Measurements from ENCODE around the gene TPRN. TPM values are rescaled to one million over a fixed set of nuclear protein-coding genes. Genes with fewer than 3 reads are reported as not detected.

The TPRN gene
- total and polyA plus RNA-seq, 9 of the 15 experiments (the other 6 are each of a cell fraction or from before 2014, with no cell fraction given) = 0.31 to 31.9 (median 4.4) TPM

DNA sequence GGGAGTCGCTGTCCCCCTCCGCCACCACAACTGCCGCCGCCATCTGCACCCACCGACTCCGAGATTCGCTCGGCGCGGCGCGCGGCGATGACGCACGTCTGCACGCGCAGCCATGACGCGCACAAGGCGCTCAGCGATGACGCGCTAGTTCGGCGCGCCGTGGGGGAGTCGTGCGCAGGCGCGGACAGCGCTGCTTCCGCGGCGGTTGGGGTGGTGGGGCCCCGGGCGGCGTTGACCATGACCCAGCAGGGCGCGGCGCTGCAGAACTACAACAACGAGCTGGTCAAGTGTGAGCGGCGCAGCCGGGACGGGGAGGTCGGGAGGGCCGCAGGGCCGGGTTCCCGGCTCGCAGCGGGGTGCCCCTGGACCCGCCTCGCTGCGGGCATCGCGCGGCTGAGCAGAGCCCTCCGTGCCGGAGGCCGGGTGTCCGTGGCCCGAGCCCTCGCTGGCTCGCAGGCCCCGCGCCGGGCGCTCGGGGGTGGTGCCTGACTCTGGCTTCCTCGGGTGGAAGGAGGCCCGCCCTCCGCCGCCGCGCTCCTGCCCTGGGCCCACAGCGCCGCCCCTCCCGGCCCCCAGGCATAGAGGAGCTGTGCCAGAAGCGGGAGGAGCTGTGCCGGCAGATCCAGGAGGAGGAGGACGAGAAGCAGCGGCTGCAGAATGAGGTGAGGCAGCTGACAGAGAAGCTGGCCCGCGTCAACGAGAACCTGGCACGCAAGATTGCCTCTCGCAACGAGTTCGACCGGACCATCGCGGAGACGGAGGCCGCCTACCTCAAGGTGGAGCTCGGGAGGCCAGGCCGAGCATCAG is 11.8 kb downstream of the TPRN start, which contains the start of the genes ANAPC2 and SSNA1 (continued):
- TF ChIP-seq ZBTB26 (CRISPR knock-in tag; IDR thresholded peaks at IDR 0.05) = no peak
- peak; percentile 61 for TF ChIP-seq NFIC (IDR thresholded peaks at IDR 0.05)
- TF ChIP-seq ZNF583 (CRISPR knock-in tag; IDR thresholded peaks at IDR 0.05) = no peak
- TF ChIP-seq, protein P1, sequence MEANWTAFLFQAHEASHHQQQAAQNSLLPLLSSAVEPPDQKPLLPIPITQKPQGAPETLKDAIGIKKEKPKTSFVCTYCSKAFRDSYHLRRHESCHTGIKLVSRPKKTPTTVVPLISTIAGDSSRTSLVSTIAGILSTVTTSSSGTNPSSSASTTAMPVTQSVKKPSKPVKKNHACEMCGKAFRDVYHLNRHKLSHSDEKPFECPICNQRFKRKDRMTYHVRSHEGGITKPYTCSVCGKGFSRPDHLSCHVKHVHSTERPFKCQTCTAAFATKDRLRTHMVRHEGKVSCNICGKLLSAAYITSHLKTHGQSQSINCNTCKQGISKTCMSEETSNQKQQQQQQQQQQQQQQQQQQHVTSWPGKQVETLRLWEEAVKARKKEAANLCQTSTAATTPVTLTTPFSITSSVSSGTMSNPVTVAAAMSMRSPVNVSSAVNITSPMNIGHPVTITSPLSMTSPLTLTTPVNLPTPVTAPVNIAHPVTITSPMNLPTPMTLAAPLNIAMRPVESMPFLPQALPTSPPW (CRISPR knock-in tag; IDR thresholded peaks at IDR 0.05) = peak; percentile 86
- TF ChIP-seq ZFX (CRISPR knock-in tag; IDR thresholded peaks at IDR 0.05) = peak; percentile 94
- no peak for TF ChIP-seq ZNF696 (CRISPR knock-in tag; conservative IDR thresholded peaks at IDR 0.05)
- no peak for TF ChIP-seq ZNF586 (CRISPR knock-in tag; conservative IDR thresholded peaks at IDR 0.05)
- TF ChIP-seq NFRKB (IDR thresholded peaks at IDR 0.05; ENCODE audit: low read depth) = no peak
- no peak for TF ChIP-seq SMARCC2 (IDR thresholded peaks at IDR 0.05; ENCODE audit: low read depth)
- peak; percentile 85 for TF ChIP-seq MAX (CRISPR knock-in tag; IDR thresholded peaks at IDR 0.05)
- no peak for TF ChIP-seq FOXJ2 (tag; IDR thresholded peaks at IDR 0.05)
- TF ChIP-seq SMAD1 (IDR thresholded peaks at IDR 0.05; ENCODE audit: low read depth, low read length, partially characterized antibody) = peak; percentile 5
- TF ChIP-seq ZNF398 (CRISPR knock-in tag; IDR thresholded peaks at IDR 0.05) = no peak
- TF ChIP-seq TFAM (CRISPR knock-in tag; conservative IDR thresholded peaks at IDR 0.05) = no peak
- TF ChIP-seq ARID1B (IDR thresholded peaks at IDR 0.05) = peak; percentile 32; the same call in 1 of the 2 replicates
- no peak for TF ChIP-seq MAFF (IDR thresholded peaks at IDR 0.05; ENCODE audit: low read length)
- TF ChIP-seq ZNF764 (CRISPR knock-in tag; IDR thresholded peaks at IDR 0.05; ENCODE audit: low read depth) = no peak
- TF ChIP-seq ZNF408 (CRISPR knock-in tag; IDR thresholded peaks at IDR 0.05; ENCODE audit: low read depth) = no peak
- TF ChIP-seq, protein P2, sequence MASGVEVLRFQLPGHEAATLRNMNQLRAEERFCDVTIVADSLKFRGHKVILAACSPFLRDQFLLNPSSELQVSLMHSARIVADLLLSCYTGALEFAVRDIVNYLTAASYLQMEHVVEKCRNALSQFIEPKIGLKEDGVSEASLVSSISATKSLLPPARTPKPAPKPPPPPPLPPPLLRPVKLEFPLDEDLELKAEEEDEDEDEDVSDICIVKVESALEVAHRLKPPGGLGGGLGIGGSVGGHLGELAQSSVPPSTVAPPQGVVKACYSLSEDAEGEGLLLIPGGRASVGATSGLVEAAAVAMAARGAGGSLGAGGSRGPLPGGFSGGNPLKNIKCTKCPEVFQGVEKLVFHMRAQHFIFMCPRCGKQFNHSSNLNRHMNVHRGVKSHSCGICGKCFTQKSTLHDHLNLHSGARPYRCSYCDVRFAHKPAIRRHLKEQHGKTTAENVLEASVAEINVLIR (CRISPR knock-in tag; IDR thresholded peaks at IDR 0.05) = peak; percentile 100
- peak in 1 of 2 experiments; percentile 69; a peak in 1 of 4 replicates for TF ChIP-seq SRF (CRISPR knock-in tag; IDR thresholded peaks at IDR 0.05)
- TF ChIP-seq YBX1 (IDR thresholded peaks at IDR 0.05) = no peak
- TF ChIP-seq, protein P3, sequence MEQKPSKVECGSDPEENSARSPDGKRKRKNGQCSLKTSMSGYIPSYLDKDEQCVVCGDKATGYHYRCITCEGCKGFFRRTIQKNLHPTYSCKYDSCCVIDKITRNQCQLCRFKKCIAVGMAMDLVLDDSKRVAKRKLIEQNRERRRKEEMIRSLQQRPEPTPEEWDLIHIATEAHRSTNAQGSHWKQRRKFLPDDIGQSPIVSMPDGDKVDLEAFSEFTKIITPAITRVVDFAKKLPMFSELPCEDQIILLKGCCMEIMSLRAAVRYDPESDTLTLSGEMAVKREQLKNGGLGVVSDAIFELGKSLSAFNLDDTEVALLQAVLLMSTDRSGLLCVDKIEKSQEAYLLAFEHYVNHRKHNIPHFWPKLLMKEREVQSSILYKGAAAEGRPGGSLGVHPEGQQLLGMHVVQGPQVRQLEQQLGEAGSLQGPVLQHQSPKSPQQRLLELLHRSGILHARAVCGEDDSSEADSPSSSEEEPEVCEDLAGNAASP (IDR thresholded peaks at IDR 0.05) = no peak
